C4-2B (cell line): ENCODE data around the gene DNER.

ENCODE experiments used
- CTCF ChIP-seq: fragments of 450-650 bp; conservative IDR thresholded peaks from 2 replicates; pipeline ENCODE4 v1.5.1; 2017; ENCODE audit warnings: mild to moderate bottlenecking
- ZFX ChIP-seq: fragments of 450-650 bp; IDR thresholded peaks from 2 replicates; pipeline ENCODE4 v1.6.1; 2017

GRCh38 chr2:229679393-229680125 lies 34.8 kb downstream of the DNER start:
- no peak for TF ChIP-seq CTCF
- TF ChIP-seq ZFX = no peak
